ENCODE data around the gene GSAP. TPM values are rescaled to one million over a fixed set of nuclear protein-coding genes. Genes with fewer than 3 reads are reported as not detected.
"Not testable (repeated sequence)": the region's sequence is repeated elsewhere in the genome, so short reads cannot be mapped to it uniquely, and the experiment has no call there.

GSAP gene
- polyA plus RNA-seq, 4 donors, result 7.8 to 12.4 (median 11.0) TPM

- DNase-seq (ENCODE audit: low read depth in 4 of 4, low spot score in 3 of 4), result no peak
These were observed 48.2 kb downstream of the GSAP start for GRCh38 chr7:77367976-77368375.

- DNase-seq (ENCODE audit: low read depth in 4 of 4, low spot score in 3 of 4), result no peak
These were observed 53.2 kb downstream of the GSAP start for GRCh38 chr7:77362905-77363304.

DNA sequence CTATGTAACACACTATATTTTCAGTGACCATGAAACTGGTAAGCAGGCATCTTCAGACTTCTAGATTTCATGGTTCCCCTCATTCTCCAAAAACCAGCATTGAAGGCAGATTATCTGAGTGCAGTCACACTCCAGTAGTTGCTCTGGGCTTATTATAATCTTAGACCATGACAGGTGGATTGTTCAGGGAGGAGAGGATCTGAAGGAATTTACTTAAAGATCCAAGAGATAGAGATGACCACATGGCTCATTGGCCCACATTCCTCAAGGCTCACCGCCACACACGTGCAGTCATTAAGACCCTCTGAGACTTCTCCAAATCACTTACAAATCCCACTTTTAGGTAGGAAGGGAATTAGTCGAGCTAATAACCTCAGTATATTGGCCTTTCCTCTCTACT is 55.2 kb downstream of the GSAP start:
- DNase-seq (ENCODE audit: low read depth in 4 of 4, low spot score in 3 of 4), result no peak

DNA sequence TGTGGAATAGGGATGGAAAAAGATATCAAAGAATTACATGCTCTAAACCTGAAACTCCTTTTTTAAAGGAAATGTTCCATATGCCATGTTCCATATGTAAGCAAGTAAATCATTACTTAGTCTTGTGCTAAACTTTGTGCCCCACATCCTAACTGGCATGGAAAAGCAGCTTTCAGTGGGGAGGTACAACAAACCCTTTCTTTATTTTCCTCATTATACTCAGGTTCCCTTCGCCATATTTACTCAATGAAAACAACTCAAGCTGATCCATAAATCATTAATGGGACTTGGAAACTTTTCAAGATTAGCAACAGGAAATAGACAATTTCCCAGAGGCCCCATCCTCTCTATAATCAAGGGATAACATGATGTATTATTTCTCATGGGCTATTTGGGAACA is 56.0 kb downstream of the GSAP start:
- DNase-seq (ENCODE audit: low read depth in 4 of 4, low spot score in 3 of 4), result peak in 2 of 4 donors; percentile 22 to 28

- DNase-seq (ENCODE audit: low read depth in 4 of 4, low spot score in 3 of 4), result no peak
These were observed 56.5 kb downstream of the GSAP start for GRCh38 chr7:77359599-77359998.

DNA sequence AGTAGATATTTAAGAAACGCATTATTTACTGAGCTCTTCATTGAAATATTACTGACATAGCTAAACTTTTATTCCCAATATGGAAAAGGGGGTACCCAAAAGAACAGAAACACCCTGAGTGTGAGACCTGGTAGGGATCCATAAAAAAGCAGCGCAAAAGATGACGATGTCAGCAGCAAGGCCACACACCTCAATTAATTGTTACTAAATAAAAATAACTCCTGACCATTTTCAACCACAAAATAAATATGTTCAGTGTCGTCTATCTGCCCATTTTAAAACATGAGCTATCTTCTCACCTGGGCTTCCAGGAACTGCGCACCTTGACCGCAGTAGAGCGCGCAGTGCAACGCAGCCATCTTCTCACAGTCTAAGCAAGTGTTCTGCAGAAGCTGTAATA is 61.2 kb downstream of the GSAP start:
- no peak for DNase-seq (ENCODE audit: low read depth in 4 of 4, low spot score in 3 of 4)

DNA sequence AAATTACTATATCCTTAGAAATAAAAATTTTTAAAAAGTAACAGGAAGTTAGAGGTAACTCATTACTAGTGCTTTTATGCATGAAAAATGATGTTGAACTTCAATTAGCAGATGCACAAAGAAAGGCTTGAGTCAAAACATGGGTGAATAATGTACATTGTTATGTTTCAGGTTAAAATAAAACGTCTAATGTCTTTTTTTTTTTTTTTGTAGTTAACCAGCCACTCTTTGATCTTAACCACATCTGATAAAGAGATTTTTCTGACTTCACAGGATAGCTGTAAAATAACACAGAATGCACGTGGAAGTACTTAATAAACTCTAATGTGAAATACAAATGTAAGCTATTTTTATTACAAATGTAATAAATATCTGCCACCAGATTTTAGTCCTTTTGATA is 61.7 kb downstream of the GSAP start:
- no peak for DNase-seq (ENCODE audit: low read depth in 4 of 4, low spot score in 3 of 4)

GRCh38 chr7:77353911-77354310 is 62.2 kb downstream of the GSAP start:
- DNase-seq (ENCODE audit: low read depth in 4 of 4, low spot score in 3 of 4), result no peak

GRCh38 chr7:77353407-77353721 is 62.8 kb downstream of the GSAP start:
- no peak for DNase-seq (ENCODE audit: low read depth in 4 of 4, low spot score in 3 of 4)

DNA sequence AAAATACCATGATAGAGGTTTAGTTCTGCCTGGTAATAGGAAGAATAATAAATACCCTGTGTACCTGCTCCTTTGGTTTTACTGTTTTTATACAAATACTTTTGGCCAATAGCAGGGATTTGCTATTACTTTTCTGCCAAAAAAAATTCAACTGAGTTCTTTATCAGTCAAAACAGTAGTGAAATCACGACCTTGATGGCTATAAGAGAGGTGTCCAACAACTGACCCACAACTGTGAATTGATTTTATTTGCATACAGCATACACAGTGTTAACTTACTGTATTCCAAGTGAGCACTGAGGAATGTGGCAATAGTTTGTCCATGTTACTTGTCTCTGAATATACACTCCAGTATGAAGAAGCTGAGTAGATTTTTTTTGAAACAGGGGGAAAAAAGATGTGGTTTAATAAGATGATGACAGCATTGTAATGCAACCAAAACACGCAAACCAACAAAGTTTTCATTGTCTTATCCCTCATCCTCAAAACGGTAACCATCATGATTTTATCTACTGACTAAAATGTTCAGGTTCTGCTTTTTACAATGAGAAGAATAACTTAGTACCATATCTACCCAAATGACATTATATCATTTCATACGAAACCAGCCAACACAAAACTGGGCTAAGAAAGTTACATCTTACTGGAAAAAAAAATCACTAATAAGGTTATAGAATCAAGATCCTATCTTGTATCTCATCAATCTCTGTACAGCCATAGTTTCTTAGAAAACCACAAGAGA is 63.3 kb downstream of the GSAP start:
- no peak for DNase-seq (ENCODE audit: low read depth in 4 of 4, low spot score in 3 of 4)

GRCh38 chr7:77351539-77352004 is 64.6 kb downstream of the GSAP start:
- no peak for DNase-seq (ENCODE audit: low read depth in 4 of 4, low spot score in 3 of 4)

DNA sequence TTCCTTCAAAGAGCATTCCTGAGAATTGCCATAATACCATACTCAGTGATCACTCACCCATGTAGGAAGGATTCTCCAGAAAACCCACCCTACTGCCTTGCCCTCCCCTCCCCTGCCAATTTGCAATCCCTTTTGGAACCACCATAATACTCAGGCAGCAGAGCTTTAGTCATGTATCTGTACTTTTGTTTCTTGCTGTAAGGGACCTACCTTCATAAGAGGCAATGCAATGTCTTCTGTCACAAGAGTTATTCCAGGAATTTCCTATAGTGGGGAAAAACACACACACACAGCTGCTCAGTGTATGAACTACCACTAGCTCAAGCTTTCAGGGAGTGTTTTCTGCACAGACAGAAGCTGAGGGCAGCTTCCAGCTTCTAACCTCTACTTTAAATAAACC is 67.0 kb downstream of the GSAP start:
- DNase-seq (ENCODE audit: low read depth in 4 of 4, low spot score in 3 of 4), result no peak

GRCh38 chr7:77348371-77348813 is 67.8 kb downstream of the GSAP start:
- DNase-seq (ENCODE audit: low read depth in 4 of 4, low spot score in 3 of 4), result no peak

- DNase-seq (ENCODE audit: low read depth in 4 of 4, low spot score in 3 of 4), result no peak
These were observed 69.7 kb downstream of the GSAP start for GRCh38 chr7:77346441-77346840.

DNA sequence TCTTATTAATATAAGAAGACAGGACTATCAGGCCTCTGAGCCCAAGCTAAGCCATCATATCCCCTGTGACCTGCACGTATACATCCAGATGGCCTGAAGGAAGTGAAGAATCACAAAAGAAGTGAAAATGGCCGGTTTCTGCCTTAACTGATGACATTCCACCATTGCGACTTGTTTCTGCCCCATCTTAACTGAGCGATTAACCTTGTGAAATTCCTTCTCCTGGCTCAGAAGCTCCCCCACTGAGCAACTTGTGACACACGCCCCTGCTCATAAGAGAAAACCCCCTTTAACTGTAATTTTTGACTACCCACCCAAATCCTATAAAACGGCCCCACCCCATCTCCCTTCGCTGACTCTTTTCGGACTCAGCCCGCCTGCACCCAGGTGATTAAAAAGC is 70.7 kb downstream of the GSAP start:
- DNase-seq (ENCODE audit: low read depth in 4 of 4, low spot score in 3 of 4), result not testable (repeated sequence)

DNA sequence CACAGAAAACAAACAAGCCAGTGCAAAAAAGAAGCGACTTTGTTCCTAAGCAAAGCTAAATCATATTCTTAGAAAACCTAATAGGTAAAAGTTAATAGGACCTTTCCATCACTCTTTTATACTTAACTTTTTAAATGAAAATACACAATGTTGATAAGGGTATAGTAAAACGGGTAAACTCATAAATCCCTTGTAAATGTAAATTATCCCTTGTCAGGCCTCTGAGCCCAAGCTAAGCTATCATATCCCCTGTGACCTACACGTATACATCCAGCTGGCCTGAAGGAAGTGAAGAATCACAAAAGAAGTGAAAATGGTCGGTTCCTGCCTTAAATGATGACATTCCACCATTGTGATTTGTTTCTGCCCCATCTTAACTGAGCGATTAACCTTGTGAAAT is 76.4 kb downstream of the GSAP start:
- DNase-seq (ENCODE audit: low read depth in 4 of 4, low spot score in 3 of 4), result no peak

DNA sequence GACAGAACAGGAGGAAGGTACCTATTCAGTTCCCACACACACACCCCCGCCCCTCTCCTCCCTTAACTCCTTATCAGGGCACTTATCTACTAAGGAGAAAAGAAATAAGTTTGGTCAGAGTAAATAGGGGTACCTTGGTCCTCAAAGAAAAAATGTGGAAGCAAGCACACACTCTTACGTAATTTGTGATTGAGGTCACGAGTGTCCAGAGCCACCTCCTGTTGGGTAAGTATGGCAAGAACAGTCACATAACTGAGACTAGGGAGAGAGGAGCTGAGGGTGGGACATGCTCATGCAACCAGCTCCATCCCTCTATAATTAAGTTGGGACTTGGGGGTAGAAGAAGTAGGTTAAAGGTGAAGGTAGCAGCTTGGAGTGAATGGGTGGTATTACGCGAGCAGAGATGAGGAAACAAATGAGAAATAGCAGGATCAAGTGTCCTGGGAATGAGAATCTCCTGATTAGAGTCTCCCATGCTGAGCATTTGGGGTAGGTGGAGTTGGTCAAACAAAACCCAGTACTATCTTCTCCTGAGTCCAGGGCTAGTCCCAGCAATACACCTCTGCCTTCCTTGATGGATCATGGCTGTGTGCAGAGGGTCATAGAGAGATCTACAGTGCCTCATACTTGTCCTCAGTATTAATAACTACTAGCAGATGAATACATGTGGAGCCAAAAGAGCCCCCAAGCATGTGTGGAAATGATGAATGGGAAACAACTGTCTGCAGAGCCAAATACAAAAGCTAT is 77.1 kb downstream of the GSAP start:
- DNase-seq (ENCODE audit: low read depth in 4 of 4, low spot score in 3 of 4), result no peak

GRCh38 chr7:77338260-77338659 is 77.9 kb downstream of the GSAP start:
- DNase-seq (ENCODE audit: low read depth in 4 of 4, low spot score in 3 of 4), result no peak

GRCh38 chr7:77337456-77337990 is 78.6 kb downstream of the GSAP start:
- DNase-seq (ENCODE audit: low read depth in 4 of 4, low spot score in 3 of 4), result no peak

DNA sequence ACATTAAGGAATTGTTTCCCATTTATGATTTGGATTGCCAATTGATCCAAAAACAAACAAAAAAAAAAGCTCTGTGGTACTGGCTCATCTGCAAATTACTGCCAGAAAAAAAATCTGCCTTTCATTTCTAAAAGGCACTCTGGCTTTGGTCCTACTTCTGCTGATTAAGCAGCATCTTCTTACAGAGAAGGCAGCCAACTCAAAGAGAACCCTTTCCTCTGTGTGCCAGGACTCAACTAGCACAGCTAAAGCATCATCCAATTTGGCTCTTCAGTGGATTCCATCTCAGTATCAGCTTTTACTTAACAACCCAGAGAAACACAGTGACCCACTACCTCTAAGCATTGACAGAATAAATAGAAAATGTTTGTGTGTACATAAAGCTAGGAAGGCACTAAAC is 80.6 kb downstream of the GSAP start:
- no peak for DNase-seq (ENCODE audit: low read depth in 4 of 4, low spot score in 3 of 4)

- not testable (repeated sequence) for DNase-seq (ENCODE audit: low read depth in 4 of 4, low spot score in 3 of 4)
These were observed 82.1 kb downstream of the GSAP start for GRCh38 chr7:77334039-77334438.

All from right renal pelvis (tissue), 4 donors.